Measurements from ENCODE around the gene IL17REL.

The IL17REL gene

DNA sequence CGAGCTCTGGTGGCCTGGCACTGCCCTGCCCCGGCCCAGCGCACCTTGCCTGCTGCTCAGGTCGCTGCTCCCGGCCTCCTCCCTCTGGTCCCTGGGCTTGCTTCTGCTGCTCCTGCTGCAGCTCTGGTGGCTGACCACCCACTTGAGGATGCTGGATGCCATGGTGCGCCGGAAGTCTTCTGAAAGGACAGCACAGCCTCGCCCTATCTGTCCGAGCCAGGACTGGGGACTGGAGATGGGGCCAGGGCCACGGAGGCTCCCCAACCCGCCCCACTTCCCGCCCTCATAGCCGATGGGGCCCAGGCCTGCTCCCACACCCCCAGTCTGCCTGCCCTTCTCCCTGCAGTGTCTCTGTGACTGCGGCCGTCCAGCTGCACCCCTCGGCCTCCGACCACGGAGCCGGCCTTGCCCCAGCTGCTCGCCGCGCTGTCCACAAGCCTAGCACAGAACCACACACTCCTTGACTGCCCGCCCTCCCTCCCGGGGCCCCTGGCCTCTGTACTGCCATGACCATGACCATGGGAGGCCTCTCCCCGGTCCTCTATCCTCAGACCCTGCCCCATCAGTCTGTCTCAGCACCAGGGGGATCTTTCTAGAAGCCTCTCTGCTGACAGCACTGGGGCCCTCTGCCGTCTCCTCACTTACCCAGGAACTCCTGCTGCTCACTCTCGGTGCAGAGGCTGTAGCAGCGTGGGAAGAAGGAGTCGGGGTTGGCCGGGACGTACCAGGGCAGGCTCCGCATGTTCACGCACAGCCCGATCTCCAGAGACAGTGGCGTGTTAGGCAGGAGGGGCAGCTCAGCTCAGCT is 32.9 kb upstream of the IL17REL start:
- no peak for DNase-seq

- DNase-seq = no peak
Measured at GRCh38 chr22:50044485-50045118, 32.0 kb upstream of the IL17REL start.

- DNase-seq = no peak
Measured at GRCh38 chr22:50041361-50042065, 28.9 kb upstream of the IL17REL start.

DNA sequence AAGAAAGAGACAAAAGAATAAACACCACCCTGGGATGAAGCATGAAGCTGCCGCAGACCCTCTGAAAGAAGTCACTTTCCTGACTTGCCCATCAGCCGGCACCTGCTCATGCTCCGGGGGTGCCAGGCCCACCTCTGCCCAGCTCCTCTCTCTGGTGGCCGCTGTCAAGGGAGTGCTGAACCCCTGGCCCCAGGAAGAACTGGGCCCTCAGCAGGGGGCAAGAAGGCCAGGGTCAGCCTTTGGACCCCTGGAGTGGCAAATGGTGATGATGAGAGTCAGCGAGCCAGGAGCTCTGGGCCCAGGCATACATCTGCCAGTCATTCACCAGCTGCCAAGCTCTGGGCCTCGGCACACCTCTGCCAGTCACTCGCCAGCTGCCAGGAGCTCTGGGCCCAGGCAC is 28.2 kb upstream of the IL17REL start:
- no peak for DNase-seq

- no peak for DNase-seq
Measured at GRCh38 chr22:50039669-50040443, 27.3 kb upstream of the IL17REL start.

DNA sequence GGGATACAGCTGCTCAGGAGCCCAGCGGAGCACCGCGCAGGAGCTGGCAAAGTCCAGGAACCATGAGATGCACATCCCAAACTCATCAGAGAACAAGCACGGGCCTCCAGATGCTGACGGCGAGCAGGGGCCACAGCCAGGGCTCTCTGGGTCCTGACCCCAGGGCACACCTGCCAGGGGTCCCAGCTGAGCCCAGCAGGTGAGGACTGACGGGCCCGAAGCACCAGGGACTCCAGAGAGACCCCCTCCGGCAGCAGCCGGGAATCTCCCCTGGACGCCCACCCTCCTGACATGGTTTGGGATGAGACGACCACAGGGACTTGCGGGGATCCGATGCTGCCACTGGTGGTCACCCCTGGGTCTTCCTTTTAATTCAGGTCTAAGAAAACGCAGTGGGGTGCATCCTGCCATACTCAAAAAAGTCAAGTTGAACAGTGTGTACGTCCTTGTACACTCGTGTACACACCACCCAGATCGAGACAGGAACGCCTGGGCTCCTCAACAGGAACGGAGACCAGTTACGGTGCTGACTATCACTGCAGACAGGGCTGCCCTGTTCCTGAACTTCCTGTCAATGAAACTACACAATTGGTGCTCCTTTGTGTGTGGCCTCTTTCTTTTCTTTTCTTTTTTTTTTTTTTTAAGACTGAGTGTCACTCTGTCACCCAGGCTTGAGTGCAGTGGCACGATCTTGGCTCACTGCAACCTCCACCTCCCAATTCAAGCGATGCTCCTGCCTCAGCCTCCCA is 23.6 kb upstream of the IL17REL start:
- no peak for DNase-seq

GRCh38 chr22:50035131-50035881 is 22.7 kb upstream of the IL17REL start:
- DNase-seq = no peak

DNA sequence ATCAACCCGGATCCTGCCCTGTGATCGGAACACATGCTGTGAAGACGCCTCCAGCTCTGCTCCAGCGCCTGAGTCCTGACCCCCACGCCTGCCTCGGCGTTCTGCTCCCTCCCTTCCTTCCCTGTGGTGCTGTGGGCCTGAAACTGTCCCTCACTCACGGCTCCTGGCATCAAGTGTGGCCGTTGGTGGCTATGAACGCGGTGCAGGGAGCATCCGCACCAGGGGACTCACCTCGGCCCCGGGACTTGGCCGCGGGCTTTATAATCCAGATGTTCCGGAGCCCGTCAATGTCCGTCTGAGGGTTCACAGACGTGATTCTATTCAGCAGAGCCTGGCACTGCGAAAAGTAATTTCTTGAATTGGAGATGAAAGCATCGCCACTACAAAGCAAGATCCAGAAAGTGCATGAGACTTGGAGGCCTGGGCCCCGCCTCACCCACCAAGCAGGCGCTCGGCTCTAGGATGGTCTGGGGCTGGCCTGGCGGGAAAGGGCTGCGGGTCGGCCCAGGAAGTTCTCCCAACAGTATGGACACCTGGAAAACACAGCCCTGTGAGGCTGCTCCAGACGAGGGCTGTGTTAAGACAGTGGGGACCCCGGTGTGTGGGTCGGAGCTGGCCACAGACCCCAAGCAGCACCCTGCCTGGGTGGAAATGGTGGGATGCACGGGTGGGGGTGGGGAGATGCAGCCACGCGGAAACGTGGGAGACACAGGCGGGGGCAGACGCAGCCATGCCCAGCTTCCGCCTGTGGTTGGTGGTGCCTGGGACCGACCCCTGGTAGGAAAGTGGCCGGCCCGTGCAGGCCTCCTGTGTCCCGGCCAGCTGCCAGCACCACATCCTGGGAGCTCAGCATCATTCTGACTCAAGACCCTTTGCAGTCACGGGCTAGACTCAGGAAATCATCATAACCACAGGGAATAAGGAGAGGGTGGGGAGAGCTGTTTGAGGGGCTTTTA is 21.8 kb upstream of the IL17REL start:
- no peak for DNase-seq

DNA sequence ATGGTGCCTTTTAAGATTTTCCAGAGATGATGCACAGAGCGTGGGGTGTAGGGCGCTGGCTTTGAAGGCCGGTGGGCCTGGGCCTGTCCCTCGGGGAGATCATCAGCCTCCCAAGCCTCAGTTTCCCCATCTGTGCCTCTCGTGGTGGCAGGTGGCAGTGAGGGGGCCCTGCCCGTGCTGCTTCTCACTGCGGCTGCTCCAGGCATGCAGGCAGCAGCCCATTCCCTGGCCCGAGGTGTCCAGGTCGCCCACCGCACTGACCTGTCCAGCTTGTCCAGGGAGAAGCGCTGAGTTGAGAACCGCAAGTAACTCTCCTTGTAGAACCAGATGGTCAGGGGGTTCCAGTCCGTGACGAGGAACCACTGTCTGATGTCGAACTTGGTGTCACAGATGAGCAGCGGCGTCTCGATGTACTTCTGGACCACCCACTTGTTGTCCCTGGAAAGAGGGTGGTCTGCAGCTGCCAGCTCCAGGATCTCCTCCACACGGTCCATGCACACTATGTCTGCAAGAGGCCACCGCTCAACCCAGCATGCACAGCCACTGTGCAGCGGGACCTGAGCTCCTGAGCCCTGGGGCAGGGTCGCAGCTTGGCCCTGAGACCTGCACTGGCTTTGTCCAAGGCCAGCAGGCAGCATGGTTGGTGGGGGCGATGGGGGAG is 20.5 kb upstream of the IL17REL start:
- no peak for DNase-seq

GRCh38 chr22:50032109-50032871 is 19.7 kb upstream of the IL17REL start:
- no peak for DNase-seq

DNA sequence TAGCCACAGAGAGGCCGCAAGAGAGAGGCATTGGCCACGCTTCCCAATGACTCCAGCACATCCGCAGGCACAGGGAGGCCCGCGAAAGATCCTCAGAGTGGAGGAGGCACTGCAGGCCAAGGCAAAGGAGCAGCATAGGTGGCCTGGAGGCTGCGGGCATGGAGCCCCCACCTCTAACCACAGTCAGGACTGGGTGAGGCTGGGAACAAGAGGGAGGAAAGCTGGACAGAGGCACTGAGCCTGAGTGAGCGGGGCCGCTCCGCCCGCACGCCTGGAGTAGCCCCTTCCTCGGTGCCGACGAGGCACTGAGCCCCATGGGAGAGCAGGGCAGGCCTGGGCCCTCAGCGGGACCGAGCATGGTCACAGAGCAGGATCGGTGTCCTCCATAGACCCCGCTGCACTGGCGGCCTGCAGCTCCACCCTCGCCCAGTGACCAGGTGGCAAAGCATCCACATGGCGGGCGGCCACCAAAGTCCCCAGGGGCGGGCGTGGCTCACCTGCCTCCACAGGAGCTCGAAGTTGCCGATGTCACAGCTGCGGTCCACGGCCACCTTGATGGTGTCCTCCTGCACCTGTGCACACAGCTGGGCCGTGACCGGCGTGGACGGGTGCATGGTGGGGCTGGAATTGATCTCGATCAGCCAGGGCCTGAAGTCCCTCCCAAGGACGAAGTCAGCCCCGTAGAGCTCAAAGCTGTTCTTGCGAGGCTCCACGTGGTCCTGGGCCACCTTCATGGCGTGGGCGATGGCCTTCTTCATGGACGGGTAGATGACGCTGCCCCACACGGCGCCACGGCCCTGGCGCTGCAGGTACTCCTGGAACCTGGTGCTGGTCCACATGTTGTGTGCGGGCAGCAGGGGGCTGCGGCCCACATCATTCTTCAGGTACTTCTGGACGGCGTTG is 18.9 kb upstream of the IL17REL start:
- DNase-seq = no peak

- peak; percentile 50 for DNase-seq
Measured at GRCh38 chr22:50030297-50031188, 18.0 kb upstream of the IL17REL start.

DNA sequence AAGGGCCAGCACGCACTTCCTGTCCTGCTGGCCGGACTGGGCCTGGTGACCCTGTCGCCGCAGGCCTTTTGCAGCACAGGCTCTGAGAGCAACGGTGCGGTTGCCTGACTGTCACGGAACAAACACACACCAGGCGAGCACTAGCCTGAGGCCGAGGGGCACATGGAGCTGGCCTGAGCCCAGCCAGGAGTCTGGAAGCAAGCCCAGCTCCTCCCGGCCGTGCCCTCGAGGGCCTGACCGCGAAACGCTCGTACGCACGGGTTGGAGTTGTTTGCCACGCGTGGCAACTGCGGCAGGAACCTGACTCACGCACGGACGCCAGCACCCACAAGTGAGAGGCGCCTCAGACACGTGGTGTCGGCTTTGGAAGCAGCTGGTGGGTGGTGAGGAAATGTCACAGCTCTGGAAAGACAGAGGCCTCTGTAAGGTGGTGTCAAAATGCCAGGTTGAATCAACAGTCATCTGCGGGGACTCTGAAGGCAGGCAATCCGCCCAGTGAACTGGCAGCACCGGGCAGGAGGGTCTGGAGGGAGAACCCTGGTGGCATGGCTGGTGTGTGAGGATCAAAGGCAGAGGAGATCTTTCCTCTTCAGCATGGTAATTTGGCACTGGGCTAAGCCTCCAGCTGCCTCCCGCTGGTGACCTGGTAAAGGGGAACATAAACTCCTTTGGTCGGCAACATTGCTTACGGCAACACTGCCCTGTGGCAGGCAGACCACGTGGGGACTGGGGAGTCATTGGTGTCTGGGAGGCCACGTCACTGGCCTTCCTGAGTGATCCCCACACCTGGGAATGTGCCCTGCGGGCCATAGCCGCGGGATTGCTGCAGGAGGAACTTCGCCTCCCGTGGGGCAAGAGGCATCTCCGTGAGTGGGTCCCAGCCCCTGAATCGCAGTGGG is 15.3 kb upstream of the IL17REL start:
- no peak for DNase-seq

DNA sequence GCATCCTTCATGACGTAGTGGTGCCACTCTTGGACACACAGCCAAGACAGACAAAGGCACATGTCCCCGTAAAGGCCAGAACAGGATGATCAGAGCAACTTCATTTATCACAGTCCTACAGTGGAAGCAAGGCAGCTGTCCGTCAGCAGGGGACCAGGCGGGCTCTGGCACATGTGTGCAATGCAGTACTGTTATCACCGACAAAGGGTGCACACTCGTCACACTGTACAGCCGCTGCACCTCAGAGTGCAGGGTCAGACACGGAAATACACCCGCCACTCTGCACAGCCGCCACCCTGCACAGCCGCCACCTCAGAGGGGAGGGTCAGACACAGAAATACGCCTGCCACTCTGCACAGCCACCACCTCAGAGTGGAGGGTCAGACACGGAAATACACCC is 13.4 kb upstream of the IL17REL start:
- DNase-seq = no peak

GRCh38 chr22:50022171-50022819 is 9.7 kb upstream of the IL17REL start:
- DNase-seq = no peak
